GM18498 (cell line): ENCODE results near the gene CACNA1D.
"Not testable (repeated sequence)": the region's sequence is repeated elsewhere in the genome, so short reads cannot be mapped to it uniquely, and the experiment has no call there.

Experiments used
- ATAC-seq: cut with Tn5 transposase; IDR thresholded peaks from one replicate; pipeline ENCODE4 v1.9.1; 2021; ENCODE audit warnings: mild to moderate bottlenecking, moderate library complexity; ENCODE audit not compliant: unreplicated experiment

The CACNA1D gene

DNA sequence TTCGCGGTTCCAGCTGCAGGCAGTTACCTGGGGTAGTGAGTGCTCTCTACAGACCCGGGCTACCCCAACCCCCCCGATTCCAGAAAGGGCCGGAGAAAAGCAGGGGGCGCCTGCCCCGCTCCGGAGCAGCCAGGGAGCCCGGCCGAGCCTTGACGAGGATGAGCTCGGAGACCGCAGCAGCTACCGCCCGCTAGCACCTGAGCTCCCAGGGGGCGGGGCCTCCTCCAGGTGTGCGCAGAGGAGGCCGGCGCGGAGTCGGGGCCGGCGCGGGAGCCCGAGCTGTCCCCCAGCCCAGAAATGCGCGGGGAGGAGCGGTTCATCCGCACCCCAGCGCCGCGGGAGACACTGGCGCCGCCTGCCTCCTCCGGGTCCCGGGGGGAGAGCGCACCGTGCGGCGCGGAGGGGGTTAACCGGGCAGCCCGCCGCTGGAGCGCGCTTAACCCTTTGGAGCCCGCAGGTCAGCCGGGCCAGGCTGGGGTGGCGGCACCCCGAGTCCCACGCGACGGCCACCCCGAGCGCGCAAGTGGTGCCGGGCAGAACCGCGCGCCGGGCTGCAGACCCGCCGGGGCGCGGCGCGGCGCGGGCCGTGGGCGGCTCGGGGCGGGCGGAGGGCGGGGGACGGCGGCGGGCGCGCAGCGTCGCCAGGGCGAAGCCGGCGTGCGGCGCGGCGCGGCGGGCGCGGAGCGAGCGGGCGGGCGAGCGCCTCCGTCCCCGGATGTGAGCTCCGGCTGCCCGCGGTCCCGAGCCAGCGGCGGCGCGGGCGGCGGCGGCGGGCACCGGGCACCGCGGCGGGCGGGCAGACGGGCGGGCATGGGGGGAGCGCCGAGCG, at the start of gene CACNA1D:
Gene CACNA1D (plus strand): TSS at position 649 of the 829 bp plus-strand sequence. CDS start 556 bp downstream, outside the sequence.
- peak; percentile 47 for ATAC-seq

DNA sequence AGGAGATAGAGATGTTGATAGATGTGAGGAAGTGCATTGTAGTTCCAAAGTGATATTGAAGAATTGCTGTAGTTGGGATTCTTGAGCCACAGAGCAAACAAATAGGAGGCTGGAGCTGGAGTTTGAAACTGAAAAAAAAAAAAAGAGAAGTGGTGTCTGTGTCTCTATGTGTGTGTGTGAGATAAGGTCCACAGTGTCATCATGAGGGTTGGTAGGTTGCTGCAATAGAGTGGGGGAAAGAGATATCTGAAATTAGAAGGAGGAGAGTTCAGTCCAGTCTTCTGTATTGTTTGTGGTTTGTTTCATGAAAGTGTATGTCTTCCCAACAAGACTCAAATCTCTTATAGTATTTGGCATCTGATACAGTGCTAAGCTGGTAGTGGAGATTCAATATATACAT, 37.3 kb upstream of the CACNA1D start:
- no peak for ATAC-seq

DNA sequence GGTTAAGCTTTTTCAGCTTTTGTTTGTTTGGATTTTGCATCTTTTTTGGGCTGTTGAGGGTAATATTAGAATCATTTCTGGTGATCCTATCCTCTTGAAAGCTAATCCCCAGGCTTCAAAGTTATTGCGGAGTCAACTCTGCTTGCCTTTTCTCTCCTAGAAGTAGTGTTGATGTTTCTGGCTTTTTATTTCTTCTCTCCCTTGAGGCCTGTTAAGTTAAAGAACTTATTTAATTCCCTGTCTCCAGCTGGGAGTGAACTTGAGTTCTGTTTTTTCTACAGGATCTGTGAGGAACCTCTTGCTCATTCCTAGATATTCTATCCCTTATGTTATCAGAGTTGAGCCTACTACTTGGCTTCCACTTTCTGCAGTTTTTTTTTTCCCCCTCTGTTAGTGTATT, 34.1 kb upstream of the CACNA1D start:
- ATAC-seq, result no peak

DNA sequence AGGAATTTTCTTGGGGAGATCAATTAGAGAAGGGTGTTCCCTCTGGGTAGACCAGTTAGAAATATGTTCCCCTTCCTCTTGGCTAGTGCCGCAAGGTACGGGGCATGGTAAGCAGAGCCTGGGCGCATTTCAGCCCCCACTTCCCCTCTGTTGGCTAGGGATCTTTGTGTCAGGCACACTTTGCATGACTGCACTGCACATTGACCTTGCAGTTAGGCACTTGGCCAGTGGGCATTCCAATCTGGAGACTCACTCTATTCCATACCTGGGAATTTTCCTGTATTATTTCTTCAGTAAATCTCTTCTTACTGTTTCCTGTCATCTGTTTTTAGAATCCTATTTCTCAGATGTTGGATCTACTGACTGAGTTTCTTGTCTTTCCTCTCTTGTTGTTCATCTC, 30.0 kb upstream of the CACNA1D start:
- no peak for ATAC-seq

DNA sequence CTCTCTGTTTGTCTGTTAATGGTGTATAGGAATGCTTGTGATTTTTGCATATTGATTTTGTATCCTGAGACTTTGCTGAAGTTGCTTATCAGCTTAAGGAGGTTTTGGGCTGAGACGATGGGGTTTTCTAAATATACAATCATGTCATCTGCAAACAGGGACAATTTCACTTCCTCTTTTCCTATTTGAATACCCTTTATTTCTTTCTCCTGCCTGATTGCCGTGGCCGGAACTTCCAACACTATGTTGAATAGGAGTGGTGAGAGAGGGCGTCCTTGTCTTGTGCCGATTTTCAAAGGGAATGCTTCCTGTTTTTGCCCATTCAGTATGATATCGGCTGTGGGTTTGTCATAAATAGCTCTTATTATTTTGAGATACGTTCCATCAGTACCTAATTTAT, 24.7 kb upstream of the CACNA1D start:
- not testable (repeated sequence) for ATAC-seq

DNA sequence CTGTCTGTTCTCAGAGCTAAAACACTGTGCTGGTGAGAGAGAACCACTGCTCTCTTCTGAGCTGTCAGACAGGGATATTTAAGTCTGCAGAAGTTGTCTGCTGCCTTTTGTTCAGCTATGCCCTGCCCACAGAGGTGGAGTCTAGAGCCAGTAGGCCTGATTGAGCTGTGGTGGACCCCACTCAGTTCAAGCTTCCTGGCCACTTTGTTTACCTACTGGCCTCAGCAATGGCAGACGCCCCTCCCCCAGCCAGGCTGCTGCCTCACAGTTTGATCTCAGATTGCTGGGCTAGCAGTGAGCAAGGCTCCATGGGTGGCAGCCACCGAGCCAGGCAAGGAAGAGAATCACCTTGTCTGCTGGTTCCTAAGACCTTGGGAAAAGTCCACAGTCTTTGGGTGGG, 21.0 kb upstream of the CACNA1D start:
- no peak for ATAC-seq

DNA sequence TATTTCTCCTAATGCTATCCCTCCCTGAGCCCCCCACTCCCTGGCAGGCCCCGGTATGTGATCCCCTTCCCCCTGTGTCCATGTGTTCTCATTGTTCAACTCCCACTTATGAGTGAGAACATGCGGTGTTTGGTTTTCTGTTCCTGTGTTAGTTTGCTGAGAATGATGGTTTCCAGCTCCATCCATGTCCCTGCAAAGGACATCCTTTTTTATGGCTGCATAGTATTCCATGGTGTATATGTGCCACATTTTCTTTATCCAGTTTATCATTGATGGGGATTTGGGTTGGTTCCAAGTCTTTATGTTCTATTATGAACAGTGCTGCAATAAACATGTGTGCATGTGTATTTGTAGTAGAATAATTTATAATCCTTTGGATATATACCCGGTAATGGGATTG, 18.0 kb upstream of the CACNA1D start:
- ATAC-seq, result not testable (repeated sequence)

DNA sequence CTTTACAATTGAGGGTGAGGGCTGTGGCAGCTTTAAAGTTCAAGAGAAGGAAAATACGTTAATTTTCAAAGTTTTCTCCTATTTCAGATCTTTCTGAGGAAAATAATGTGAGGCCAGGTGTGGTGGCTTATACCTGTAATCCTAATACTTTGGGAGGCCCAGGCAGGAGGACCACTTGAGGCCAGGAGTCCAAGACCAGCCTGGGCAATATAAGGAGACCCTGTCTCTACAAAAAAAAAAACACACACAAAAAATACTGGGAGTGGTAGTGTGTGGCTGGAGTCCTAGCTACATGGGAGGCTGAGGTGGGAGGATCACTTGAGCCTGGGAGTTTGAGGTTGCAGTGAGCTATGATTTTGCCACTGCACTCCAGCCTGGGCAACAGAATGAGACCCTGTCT, 16.7 kb upstream of the CACNA1D start:
- ATAC-seq, result not testable (repeated sequence)

DNA sequence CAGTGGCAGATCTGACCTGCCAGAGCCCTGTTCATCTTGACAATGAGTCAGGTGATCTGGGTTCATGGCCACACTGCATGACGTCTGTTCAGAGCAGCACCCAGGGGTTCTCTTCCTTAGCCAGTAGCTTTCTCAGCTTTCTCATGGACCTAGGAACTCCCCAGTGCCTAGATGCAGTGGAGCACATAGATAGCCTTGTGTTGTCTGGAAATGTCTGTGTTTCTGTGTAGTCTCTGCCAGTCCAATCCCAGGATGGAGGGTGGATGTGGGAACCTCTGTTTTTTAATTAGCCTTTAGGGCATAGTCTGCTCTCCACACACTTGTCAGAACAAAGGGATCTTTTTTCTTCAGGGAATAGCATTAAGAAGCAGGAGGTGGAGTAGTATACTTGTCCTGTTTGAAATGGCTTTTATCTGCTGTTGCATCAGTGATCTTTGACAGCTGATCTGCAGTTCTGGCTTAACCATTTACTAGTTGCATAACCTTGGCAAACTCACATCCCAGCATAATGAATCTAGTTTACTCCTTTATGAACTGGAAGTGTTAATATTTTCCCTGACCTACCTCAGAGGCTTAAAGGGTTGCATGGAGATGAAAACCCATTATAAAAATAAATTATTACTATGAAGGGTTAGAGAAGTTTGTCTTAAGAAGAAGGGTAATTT, 16.1 kb upstream of the CACNA1D start:
- ATAC-seq, result no peak

DNA sequence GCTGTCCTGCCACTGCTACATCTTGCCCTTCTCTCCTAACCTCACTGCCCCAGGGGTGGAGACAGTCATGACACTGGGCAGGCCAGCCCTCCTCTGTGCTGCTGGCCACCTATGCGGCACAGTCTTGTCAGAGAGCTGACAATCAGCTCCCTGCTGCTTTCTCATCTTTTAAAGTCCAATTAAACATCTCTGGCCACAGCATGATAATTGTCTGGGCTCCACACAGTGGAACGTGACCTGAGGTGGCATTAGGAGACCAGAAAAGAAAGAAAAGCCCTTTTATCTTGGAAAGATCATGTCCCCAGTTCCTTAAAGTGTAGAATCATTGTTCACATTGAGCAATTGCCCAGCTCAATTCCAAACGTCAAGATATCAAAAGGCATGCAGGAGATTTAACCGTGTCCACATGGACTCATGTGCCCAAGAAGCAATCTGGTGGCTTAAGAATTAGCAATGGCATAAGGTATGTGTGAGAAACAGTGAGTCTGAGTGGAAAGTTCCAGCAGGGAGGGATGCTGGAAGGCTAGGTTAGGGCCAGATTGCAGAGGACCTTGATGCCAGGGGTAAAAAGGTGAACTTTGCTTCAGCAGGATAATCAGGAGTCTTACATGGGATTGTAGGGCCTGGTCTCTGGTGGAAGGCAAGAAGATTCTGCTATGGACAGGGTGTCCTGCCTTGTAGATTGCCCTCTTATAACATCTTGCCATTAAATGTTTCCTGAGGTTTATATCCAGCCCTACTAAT, 15.3 kb upstream of the CACNA1D start:
- ATAC-seq, result no peak

DNA sequence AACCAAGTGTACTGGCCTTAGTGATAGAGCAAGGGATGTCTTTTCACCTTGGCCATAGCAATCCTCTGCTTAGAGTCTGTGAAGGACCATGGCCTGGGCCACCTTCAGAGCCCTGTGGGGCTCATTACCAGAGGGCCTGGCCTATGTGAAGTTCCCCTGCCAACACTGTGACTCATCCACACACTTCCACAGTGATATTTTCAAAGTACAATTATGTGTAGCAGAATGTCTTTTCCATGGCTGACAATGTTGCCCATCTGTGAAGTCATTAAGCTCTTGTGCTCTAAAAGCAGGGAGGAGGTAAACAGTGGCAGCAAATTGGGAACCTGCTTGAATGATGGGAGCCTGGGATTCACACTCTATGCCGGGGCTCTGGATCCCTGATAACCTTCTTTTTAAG, 12.2 kb upstream of the CACNA1D start:
- ATAC-seq, result no peak

DNA sequence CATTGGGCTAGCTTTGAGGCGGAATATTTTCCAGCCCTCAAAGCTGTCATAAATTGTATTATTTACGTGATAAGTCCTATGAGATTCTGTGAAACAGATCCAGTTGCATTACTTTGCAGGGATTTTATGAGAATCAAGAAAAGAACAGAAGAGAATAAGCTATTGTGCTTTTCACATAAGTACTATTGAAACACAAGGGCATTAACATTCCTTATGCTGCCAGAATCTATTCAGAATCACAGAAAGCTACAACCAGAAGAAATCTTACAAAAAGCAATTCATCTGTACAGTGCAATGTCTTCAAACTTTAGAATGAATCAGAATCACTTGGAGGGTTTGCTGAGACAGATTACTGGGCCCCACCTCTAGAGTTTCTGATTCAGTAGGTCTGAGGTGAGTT, 10.6 kb upstream of the CACNA1D start:
- no peak for ATAC-seq

DNA sequence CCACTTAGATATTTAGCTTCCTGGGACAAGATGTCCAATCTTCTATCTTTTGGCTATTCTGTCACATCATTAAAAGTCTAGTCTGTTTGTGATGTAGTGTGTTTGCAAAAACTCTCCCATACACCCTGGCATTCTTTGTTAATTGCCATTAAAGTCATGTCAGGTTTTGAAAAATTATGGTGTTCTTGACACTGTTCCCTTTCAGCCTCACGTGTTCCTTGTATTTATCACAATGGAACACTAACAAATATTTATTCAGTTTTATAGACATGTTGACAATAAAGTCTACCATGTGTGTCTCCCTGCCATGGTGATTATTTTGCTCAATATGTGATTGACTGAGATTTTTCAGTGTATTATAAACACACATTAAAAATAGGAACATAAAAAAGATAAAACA, 9.4 kb upstream of the CACNA1D start:
- no peak for ATAC-seq

DNA sequence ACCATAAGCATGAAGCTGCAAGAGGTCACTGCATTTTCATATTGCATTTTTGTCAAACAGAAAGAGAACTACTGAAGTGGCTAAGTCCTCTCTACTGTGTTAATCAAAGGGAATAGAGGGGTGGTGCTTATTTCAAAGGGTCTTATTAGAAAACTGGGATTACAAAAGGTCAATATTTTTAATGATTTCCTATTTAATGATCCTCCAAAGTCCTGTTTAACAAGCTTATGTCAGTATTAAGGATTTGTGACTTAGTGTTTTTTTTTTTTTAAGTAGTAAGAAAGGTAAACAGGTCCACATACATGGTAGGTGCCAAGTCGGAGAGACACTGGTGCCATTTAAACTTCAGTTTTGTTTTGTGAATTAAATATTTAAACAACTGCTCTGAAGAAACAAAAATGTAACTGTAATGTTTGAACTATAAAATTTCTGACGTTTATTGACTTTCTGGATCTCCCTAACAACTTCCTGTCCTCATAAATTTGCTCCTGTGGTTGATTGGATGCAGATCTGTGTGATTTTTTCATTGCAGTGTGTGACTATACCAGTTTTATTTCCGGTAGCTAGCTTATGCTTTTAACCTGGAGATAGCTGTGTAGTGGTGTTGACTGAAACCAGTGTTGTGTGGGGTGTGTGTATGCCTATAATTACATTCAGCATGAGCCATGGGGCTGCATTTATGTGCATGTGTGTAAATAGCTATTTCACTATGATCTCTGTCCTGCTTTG, 8.6 kb upstream of the CACNA1D start:
- ATAC-seq, result no peak

DNA sequence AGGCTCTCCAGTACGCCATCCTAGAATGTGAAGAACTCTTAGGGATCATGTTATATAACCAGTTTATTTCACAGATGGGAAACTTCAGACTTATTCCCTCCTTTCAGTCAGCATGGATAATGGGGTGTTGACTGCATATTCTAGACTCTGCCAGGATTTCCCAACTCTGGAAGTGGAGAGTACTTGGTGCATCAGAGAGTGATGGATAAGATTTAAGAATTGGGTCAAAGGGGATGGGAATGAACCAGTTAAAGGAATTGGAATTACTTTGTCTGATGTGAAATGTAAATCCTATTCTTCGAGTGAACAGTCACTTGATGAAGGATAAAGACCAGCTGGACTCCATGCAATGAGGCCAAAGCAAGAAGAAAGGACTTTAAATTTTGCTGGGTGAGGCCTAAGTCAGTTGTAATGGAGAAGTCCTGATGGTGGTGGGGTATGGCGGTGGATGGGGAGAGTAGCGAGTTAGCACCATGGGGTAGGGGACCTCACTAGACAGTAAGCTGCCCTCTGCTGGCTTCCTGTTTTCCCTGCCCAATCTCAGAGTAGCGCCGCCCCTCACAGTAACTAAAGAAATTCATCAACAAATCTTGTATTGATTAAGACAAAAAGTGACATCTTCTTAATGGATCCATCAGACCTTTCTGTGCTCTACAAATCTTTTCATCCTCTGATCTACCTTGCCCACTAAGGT, 7.3 kb upstream of the CACNA1D start:
- no peak for ATAC-seq

DNA sequence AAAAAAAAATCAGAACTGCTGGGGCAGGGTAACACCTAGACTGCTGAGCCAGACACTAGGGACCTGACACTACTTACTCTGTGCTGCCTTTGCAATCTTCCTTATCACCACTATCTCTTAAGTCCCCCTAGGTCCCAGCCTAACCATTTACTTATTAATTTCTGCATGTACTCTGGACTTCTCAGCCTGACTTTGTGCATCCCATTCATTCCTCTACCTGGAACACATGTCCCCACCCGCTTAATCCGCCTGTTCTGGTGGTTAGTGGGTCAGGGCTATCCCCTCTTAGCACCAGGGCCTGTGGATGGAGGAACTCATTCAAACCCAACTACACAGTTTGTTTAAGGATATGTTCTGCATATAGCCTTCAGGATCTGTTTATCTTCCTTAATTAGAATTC, 5.0 kb upstream of the CACNA1D start:
- no peak for ATAC-seq

DNA sequence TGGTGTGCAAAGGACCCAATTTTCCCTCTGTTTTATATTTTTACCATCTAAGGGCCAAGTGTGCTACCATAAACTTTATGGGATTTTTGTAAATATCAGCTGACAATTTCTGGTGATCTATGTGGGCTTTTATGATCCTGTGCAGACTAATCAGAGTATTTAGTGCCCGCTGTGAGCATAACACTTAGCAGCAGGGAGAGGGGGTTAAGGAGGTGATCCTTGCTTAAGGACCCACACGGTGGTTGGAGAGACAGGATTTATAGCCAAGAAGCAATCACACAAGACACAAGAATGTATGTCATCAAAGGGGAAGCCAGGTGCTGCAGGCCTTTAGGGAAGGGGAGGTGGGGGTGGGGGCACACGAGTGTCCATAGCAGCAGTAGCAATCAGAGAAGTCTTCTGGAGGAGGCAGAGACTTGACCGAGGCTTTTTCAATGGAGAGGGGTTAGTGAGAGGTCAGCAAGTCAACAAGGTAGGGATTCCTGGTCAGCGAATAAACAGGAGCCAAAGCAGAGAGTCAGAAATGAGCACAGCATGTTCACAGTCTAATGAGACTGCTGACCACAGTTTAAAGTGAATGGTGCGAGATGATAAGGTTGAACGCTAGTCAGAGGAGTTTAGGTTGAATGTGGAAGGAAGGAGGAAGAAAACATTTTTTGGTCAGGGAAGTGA, 4.5 kb upstream of the CACNA1D start:
- ATAC-seq, result no peak

DNA sequence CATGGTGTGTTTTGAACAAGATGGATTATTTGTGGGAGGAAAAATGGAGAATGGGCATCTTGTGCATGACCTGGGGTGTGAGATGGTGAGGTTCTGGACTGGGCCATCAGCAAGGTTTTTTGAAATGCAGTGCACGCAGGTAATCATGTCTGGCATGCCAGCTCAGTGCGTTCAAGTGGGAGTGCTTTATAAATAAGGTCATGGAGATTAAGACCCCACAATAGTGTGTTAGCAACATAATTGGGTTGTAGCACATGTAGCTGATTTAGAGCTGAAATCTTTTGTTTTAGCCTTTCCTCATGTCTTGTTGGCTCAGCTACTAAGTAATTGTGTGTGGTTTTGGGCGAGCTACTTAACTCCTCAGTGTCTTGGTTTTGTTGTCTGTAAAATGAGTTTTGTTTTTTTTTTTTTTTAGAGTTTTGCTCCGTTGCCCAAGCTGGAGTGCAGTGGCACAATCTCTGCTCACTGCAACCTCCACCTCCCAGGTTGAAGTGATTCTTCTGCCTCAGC, 3.9 kb upstream of the CACNA1D start:
- ATAC-seq, result no peak

DNA sequence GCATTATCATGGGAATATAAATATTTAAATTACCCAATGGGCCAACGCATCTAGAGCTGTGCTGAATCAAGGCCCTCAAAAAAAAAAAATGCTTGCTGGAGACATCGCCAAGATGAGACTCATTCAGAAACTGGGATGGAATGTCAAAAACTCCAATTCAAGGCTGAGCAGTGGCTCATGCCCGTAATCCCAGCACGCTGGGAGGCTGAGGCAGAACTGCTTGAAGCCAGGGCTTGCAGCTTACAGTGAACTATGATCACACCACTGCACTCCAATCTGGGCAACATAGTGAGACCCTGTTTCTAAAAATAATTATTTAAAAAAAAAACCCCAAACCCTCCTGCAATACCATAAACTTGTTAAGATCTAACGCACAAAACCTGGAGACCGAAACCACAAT, 3.1 kb upstream of the CACNA1D start:
- no peak for ATAC-seq

DNA sequence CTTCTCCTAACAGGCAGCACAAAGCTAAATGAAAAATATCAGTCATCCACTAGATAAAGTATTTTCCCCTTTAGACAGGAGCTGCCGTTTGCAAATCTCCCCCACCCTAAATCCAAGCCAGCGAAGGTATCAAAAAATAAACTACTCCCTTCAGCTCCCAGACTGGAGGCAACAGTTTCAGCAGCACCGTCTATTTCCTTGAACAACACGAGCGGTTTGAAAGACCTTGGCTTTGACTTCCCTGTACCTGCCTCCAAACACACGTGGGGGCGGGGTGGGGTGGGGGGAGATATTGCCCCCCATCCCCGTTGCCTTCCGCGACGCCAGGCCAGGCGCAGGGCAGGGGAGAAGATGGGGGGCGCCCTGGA, 832 bp upstream of the CACNA1D start:
- no peak for ATAC-seq
